Mesendoderm (in vitro differentiated cells): ENCODE results near the gene HOXD10.

ENCODE experiments used
- DNase-seq: peaks from one replicate; pipeline ENCODE4 v3.0.0; 2013
- H2AK5ac ChIP-seq: 2 replicates; pipeline ENCODE4 v1.6.1; 2013; ENCODE audit warnings: low read length, inconsistent platforms
- H2BK120ac ChIP-seq: 2 replicates; pipeline ENCODE4 v1.6.1; 2013; ENCODE audit warnings: low read depth, mild to moderate bottlenecking, low read length, moderate library complexity, mixed read lengths
- H2BK15ac ChIP-seq: replicated peaks from 2 replicates; pipeline ENCODE4 v1.6.1; 2013; ENCODE audit warnings: low read depth, mild to moderate bottlenecking, moderate library complexity
- H2BK5ac ChIP-seq: 2 replicates; pipeline ENCODE4 v1.6.1; 2013; ENCODE audit warnings: low read length, inconsistent platforms
- H3K18ac ChIP-seq: 2 replicates; pipeline ENCODE4 v1.6.1; 2013; ENCODE audit warnings: mild to moderate bottlenecking, low read length, mixed read lengths
- H3K23ac ChIP-seq: one replicate; pipeline ENCODE4 v1.6.1; 2013; ENCODE audit warnings: low read length
- H3K27ac ChIP-seq: 2 replicates; pipeline ENCODE4 v1.5.1; 2013; ENCODE audit warnings: low read depth, mild to moderate bottlenecking, inconsistent platforms, low read length, moderate library complexity
- H3K27me3 ChIP-seq: 2 replicates; pipeline ENCODE4 v1.6.1; 2013; ENCODE audit warnings: low read length, control low read depth, mild to moderate bottlenecking, inconsistent platforms; ENCODE audit not compliant: insufficient read depth, poor library complexity
- H3K36me3 ChIP-seq: 2 replicates; pipeline ENCODE4 v1.6.1; 2013; ENCODE audit warnings: low read length, inconsistent platforms; ENCODE audit not compliant: control insufficient read depth, insufficient read depth
- H3K4ac ChIP-seq: one replicate; pipeline ENCODE4 v1.6.1; 2013; ENCODE audit warnings: low read depth, mild to moderate bottlenecking, low read length, moderate library complexity
- H3K4me1 ChIP-seq: 2 replicates; pipeline ENCODE4 v1.6.1; 2013; ENCODE audit warnings: low read depth, low read length, inconsistent platforms; ENCODE audit not compliant: control insufficient read depth
- H3K4me2 ChIP-seq: 2 replicates; pipeline ENCODE4 v1.6.1; 2013; ENCODE audit warnings: low read length
- H3K4me3 ChIP-seq: 2 replicates; pipeline ENCODE4 v1.5.1; 2013; ENCODE audit warnings: mild to moderate bottlenecking, low read length
- H3K56ac ChIP-seq: one replicate; pipeline ENCODE4 v1.6.1; 2013; ENCODE audit warnings: low read length
- H3K79me1 ChIP-seq: 2 replicates; pipeline ENCODE4 v1.6.1; 2013; ENCODE audit warnings: low read length, inconsistent platforms
- H3K79me2 ChIP-seq: 2 replicates; pipeline ENCODE4 v1.6.1; 2013; ENCODE audit warnings: mild to moderate bottlenecking, low read length; ENCODE audit not compliant: control insufficient read depth, insufficient read depth
- H3K9ac ChIP-seq: 2 replicates; pipeline ENCODE4 v1.6.1; 2013; ENCODE audit warnings: low read length, inconsistent platforms
- H4K5ac ChIP-seq: one replicate; pipeline ENCODE4 v1.6.1; 2013; ENCODE audit warnings: low read length
- H4K8ac ChIP-seq: one replicate; pipeline ENCODE4 v1.6.1; 2013; ENCODE audit warnings: low read depth, mild to moderate bottlenecking, control low read depth, low read length, moderate library complexity
- WGBS: extraction: QIAGEN DNeasy Blood & Tissue Kit; methylation state at CpG from one replicate; pipeline ENCODE4 v1.1.7; 2013; ENCODE audit warnings: low lambda C conversion rate, missing lambda C conversion rate; ENCODE audit not compliant: insufficient coverage; ENCODE audit errors: extremely low coverage; 5-methylcytosine and 5-hydroxymethylcytosine counted together

Gene HOXD10

DNA sequence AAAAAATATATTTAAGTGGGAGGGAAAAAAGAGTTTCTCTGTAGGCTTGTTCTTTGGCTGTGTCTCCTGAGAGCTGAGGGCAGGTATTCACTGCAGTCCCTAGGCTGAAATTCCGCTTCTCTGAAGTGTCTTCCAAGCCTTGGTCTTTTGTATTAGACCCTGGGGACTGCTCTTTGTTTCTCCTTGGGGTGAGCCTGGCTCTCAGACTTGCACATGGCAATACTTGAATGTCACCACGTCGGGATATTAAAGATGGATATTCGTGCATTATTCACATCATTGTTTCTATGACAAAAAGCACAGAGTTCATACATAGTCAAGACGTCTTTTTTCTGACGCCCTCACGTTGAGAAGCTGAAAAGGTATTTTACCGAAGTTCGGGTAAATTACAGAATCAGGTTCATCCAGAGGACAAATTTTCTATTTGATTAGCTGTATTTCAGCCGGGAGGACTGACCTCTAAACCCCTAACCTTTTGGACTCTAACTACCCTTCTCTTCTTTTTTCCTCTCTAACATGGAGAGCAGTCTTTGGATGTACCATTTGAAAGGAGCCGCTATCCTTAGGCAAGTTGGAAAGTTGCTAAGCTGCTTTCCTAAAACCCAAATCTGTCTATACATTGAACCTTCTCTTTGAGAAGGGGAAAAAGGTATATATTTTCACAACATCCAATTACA lies 38.1 kb downstream of the HOXD10 start:
- H3K79me1 ChIP-seq: no peaks in the 10 kb centered on the region
- DNase-seq: no peak
- H3K36me3 ChIP-seq: no peaks in the 10 kb centered on the region
- H3K79me2 ChIP-seq: no peaks in the 10 kb centered on the region
- no peak overlapping the region for H2AK5ac ChIP-seq
- no peak overlapping the region for H3K9ac ChIP-seq
- H4K8ac ChIP-seq: no peak overlapping the region
- no peak overlapping the region for H3K4me3 ChIP-seq
- no peak overlapping the region for H3K18ac ChIP-seq
- H4K5ac ChIP-seq: no peak overlapping the region
- H2BK5ac ChIP-seq: no peak overlapping the region
- no peak overlapping the region for H3K23ac ChIP-seq
- H3K4ac ChIP-seq: no peak overlapping the region
- H3K4me2 ChIP-seq: no peak overlapping the region
- H3K27me3 ChIP-seq: peaks cover 88% of the 10 kb centered on the region
- peaks cover 3% of the 10 kb centered on the region for H3K4me1 ChIP-seq
- no peak overlapping the region for H2BK120ac ChIP-seq
- no CpG with 5 or more reads among the region's 11 CpGs for WGBS
- H2BK15ac ChIP-seq: no peak overlapping the region
- no peak overlapping the region for H3K56ac ChIP-seq
- H3K27ac ChIP-seq: no peak overlapping the region

DNA sequence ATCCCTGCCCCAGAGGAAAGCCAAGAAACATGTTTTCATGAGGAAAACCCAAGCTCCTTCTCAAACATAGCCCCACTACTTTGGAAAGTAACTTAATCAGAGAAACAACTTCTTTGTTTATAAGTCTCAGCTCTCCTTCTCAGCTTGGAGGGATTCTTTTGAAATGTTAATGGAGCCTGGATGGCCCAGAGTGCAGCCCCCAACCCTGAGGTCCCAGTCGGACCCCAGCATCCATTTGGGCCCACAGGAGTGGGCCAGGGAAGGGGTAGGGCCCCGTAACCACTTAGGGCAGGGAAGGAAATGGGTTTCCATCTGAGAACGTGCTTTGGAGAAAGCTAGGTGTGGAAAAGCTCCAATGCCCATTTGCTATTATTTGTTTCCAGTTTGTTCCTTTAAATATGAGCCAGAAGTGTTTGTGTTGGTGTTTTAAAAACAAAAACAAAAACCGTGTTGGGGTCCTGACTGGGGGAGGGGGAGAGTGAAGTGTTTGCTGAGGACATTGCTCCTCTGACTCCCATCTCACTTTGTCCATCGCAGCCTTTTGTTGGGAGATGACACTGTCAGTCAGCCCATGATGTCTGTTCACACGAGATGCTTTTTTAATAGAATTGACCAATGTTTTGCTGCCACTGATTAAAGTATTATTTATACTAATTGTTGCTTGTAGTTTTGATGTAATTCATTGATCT lies 38.9 kb downstream of the HOXD10 start:
- WGBS: no CpG with 5 or more reads among the region's 6 CpGs
- no peak for DNase-seq

DNA sequence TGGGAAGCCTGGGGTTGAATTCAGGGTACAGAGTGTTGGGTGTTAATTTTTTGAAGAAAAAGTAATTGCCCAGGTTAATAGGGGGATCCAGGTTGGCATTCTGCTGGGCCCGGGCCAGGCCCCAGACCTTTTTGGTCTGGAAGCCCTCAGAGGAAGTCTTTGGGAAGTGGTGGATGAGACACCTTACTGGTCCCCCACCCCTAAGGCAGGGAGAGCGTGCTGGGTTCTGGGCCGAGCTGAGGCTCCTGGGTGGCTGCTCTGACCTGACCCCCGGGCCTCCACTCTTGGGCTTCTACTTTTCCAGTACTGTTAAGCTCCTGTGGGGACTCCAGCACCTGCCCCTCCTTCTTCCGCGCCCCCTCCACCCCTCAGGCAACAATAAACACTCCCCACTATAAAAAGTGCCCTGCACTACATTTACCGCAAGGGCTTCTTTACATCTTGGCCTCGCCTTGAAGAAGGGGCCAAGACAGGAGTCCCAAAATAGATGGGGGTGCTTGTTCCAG lies 39.8 kb downstream of the HOXD10 start:
- Histone ChIP-seq H3K27ac (no peak overlapping the region), H2AK5ac (no peak overlapping the region), H2BK120ac (no peak overlapping the region), H2BK5ac (no peak overlapping the region), H3K4me2 (no peak overlapping the region), H4K8ac (no peak overlapping the region), H3K9ac (no peak overlapping the region), H4K5ac (no peak overlapping the region), H3K36me3 (no peaks in the 10 kb centered on the region), H2BK15ac (no peak overlapping the region), H3K27me3 (peaks cover 87% of the 10 kb centered on the region), H3K79me2 (no peaks in the 10 kb centered on the region), H3K4ac (no peak overlapping the region), H3K4me1 (peaks cover 3% of the 10 kb centered on the region), H3K18ac (no peak overlapping the region), H3K23ac (no peak overlapping the region), H3K4me3 (no peak overlapping the region), H3K79me1 (no peaks in the 10 kb centered on the region), H3K56ac (no peak overlapping the region)
- WGBS: no CpG with 5 or more reads among the region's 8 CpGs
- no peak for DNase-seq

More for the DNA sequence above, 38.9 kb downstream of the HOXD10 start:
- no peak overlapping the region for H3K56ac ChIP-seq
- H3K36me3 ChIP-seq: no peaks in the 10 kb centered on the region
- no peak overlapping the region for H4K8ac ChIP-seq
- H2BK5ac ChIP-seq: no peak overlapping the region
- H3K79me2 ChIP-seq: no peaks in the 10 kb centered on the region
- H3K18ac ChIP-seq: no peak overlapping the region
- H3K4me1 ChIP-seq: peaks cover 3% of the 10 kb centered on the region
- no peak overlapping the region for H3K4me3 ChIP-seq
- H3K9ac ChIP-seq: no peak overlapping the region
- no peak overlapping the region for H3K23ac ChIP-seq
- H3K79me1 ChIP-seq: no peaks in the 10 kb centered on the region
- H3K27ac ChIP-seq: no peak overlapping the region
- H3K4ac ChIP-seq: no peak overlapping the region
- peaks cover 88% of the 10 kb centered on the region for H3K27me3 ChIP-seq
- no peak overlapping the region for H2AK5ac ChIP-seq
- H4K5ac ChIP-seq: no peak overlapping the region
- no peak overlapping the region for H3K4me2 ChIP-seq
- no peak overlapping the region for H2BK15ac ChIP-seq
- no peak overlapping the region for H2BK120ac ChIP-seq

DNA sequence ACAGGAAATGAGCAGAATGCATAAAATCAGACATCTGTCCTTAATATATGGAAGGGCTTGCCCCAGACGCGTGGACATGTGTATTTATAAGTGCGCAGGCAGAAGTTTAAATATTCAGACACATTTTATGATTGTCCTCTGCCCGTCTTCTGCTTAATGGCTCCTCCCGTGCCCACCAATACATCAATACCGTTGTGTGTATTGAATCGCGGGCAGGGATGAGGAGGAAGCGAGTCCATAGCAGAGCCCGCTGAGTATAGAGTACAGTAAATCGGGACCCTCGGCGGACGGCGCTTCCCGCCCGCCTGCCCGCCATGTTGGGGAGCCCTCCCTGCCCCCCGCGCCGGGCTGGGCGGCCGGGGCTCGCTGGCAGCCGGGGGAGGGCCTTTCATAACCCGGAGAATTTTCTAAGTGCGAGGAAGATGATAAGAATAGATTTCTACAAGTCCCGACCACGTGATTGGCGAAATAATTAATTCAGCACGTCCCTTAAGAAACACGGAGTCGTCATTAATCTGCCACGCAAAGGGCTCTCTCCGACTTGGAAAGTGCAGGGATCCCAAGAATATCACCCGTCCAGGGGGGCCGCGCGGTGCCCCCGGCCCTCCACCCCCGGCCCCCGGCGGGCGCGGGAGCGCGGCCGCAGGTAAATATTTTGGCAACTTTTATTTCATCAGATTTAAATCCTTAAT lies 40.4 kb downstream of the HOXD10 start, which contains the start of gene HOXD3:
Gene HOXD3, plus strand, starts transcription at position 501 of the 692 bp plus-strand sequence. CDS start 11,808 bp downstream, outside the sequence.
- no CpG with 5 or more reads among the region's 48 CpGs for WGBS
- H3K79me1 ChIP-seq: no peaks in the 10 kb centered on the region
- no peak for DNase-seq
- no peak within 1 kb of the TSS for H3K23ac ChIP-seq
- H3K79me2 ChIP-seq: no peaks in the 10 kb centered on the region
- no peaks in the 10 kb centered on the region for H3K36me3 ChIP-seq
- no peak within 1 kb of the TSS for H3K18ac ChIP-seq
- peaks cover 87% of the 10 kb centered on the region for H3K27me3 ChIP-seq
- H4K8ac ChIP-seq: no peak within 1 kb of the TSS
- no peak within 1 kb of the TSS for H3K27ac ChIP-seq
- H2AK5ac ChIP-seq: no peak within 1 kb of the TSS
- H3K9ac ChIP-seq: no peak within 1 kb of the TSS
- H3K4me3 ChIP-seq: no peak within 1 kb of the TSS
- peak within 1 kb of the TSS; percentile 32 for H3K4me2 ChIP-seq
- H3K56ac ChIP-seq: peak within 1 kb of the TSS; percentile 70
- H2BK120ac ChIP-seq: no peak within 1 kb of the TSS
- H3K4ac ChIP-seq: no peak within 1 kb of the TSS
- no peak within 1 kb of the TSS for H4K5ac ChIP-seq
- H2BK15ac ChIP-seq: no peak within 1 kb of the TSS
- H2BK5ac ChIP-seq: no peak within 1 kb of the TSS
- H3K4me1 ChIP-seq: peaks cover 3% of the 10 kb centered on the region

DNA sequence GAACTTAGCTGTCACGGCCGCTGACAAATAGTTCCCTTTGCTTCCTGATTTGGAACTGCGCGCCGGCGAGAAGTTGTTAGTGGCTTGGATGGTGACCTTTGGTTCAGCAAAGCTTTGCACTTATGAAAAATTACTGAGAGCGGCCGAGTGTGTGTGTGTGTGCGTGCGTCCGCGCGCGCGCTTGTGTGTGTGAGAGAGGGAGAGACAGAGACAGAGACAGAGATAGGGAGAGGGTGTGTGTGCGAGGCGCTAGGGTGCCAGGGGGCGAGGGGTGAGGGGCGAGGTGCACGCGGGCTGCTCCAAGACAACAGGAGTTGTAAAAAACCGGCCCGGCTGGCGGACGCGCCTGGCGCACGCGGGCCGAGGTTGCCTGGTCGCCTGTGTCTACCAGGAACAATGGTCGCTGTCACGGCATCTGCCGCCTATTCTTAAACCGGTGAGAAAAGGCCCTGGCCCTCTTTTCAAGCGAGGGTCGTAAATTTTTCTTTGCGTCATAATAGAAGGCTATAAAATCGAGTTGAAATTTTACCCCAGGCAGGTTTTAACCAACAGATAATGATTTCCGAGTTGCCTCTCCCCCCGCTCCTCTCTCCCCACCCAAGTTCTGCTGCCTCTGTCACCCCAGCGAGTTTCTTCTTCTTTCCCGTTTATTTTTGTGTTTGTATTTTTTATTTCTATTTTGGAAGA lies 41.1 kb downstream of the HOXD10 start:
- Histone ChIP-seq H3K36me3 (no peaks in the 10 kb centered on the region), H3K4me3 (no peak overlapping the region), H3K79me1 (no peaks in the 10 kb centered on the region), H3K27me3 (peaks cover 88% of the 10 kb centered on the region), H3K56ac (peak overlapping the region; percentile 70), H2BK120ac (no peak overlapping the region), H3K79me2 (no peaks in the 10 kb centered on the region), H3K18ac (no peak overlapping the region), H4K8ac (no peak overlapping the region), H3K4ac (no peak overlapping the region), H3K9ac (no peak overlapping the region), H3K4me2 (no peak overlapping the region), H2BK15ac (no peak overlapping the region), H3K4me1 (peaks cover 3% of the 10 kb centered on the region), H2BK5ac (no peak overlapping the region), H3K23ac (no peak overlapping the region), H4K5ac (no peak overlapping the region), H3K27ac (no peak overlapping the region), H2AK5ac (no peak overlapping the region)
- no CpG with 5 or more reads among the region's 43 CpGs for WGBS
- peak; percentile 55 for DNase-seq
